H1 (cell line): ENCODE results near the gene PPP1R18. TPM values are rescaled to one million over a fixed set of nuclear protein-coding genes. Genes with fewer than 3 reads are reported as not detected.

Source experiments
- CTCF ChIA-PET: fragments of 300-600 bp; sonication (Branson Sonifier 250); formaldehyde crosslinking; loops from one replicate; lab custom pipeline; 2021; ENCODE audit not compliant: partially characterized antibody; lab: Charles Lee
- POLR2A ChIA-PET: fragments of 300-600 bp; sonication (Branson Sonifier 250); formaldehyde crosslinking; loops from one replicate; lab custom pipeline; 2021; ENCODE audit warnings: inconsistent platforms; ENCODE audit not compliant: partially characterized antibody; lab: Charles Lee
- DNase-seq, 2 experiments: peaks; one replicate each; pipeline versions ENCODE4 v3.0.0 to v3.0.0-alpha.2; 2010 to 2022; ENCODE audit warnings: low spot score in 2 of 2, low read depth in 1 of 2, mixed read lengths in 1 of 2
- FAIRE-seq: peaks from 2 replicates; lab custom pipeline; 2011; peaks lifted over from hg19 to GRCh38; lab: Jason Lieb, UNC
- H2AFZ ChIP-seq: 2 replicates; pipeline ENCODE4 v1.8.1; 2012; ENCODE audit warnings: low read length, inconsistent platforms
- H2AK5ac ChIP-seq: 2 replicates; pipeline ENCODE4 v1.6.1; 2013; ENCODE audit warnings: low read depth, low read length
- H2BK120ac ChIP-seq: replicated peaks from 2 replicates; pipeline ENCODE3; 2013; ENCODE audit warnings: low read depth, low read length, inconsistent platforms
- H2BK12ac ChIP-seq: 2 replicates; pipeline ENCODE4 v1.6.1; 2013; ENCODE audit warnings: low read depth, low read length
- H2BK15ac ChIP-seq: 2 replicates; pipeline ENCODE4 v1.6.1; 2013; ENCODE audit warnings: low read length
- H2BK20ac ChIP-seq: 2 replicates; pipeline ENCODE4 v1.6.1; 2013; ENCODE audit warnings: low read length
- H2BK5ac ChIP-seq: 2 replicates; pipeline ENCODE4 v1.6.1; 2013; ENCODE audit warnings: low read depth, low read length
- H3K14ac ChIP-seq: 2 replicates; pipeline ENCODE4 v1.6.1; 2013; ENCODE audit warnings: inconsistent platforms; ENCODE audit not compliant: insufficient read length
- H3K18ac ChIP-seq: 2 replicates; pipeline ENCODE4 v1.6.1; 2013; ENCODE audit warnings: low read length; ENCODE audit errors: extremely low read depth
- H3K23ac ChIP-seq: 2 replicates; pipeline ENCODE4 v1.6.1; 2013; ENCODE audit warnings: inconsistent platforms; ENCODE audit not compliant: insufficient read length
- H3K23me2 ChIP-seq: 2 replicates; pipeline ENCODE4 v1.6.1; 2013; ENCODE audit warnings: low read depth, low read length
- H3K27ac ChIP-seq: 2 replicates; pipeline ENCODE4 v1.6.1; 2011; ENCODE audit warnings: low read depth, low read length, inconsistent platforms
- H3K27me3 ChIP-seq, 4 experiments: replicated peaks in 1 of 4; 1 replicate in 1 of 4; 2 replicates in 3 of 4; pipeline versions ENCODE4 v1.6.1 to v1.8.1; 2011 to 2013; ENCODE audit warnings: low read length in 3 of 4, mild to moderate bottlenecking in 3 of 4, inconsistent platforms in 2 of 4, mixed read lengths in 2 of 4, moderate library complexity in 1 of 4; ENCODE audit not compliant: control insufficient read depth in 3 of 4, insufficient read depth in 3 of 4; ENCODE audit errors: extremely low read depth in 1 of 4
- H3K36me3 ChIP-seq, 4 experiments: 2 replicates each; pipeline versions ENCODE4 v1.6.1 to v1.8.1; 2011 to 2013; ENCODE audit warnings: mild to moderate bottlenecking in 4 of 4, low read length in 3 of 4, moderate library complexity in 2 of 4, control low read depth in 1 of 4, inconsistent platforms in 1 of 4; ENCODE audit not compliant: insufficient read depth in 4 of 4, control insufficient read depth in 2 of 4
- H3K4ac ChIP-seq: replicated peaks from 2 replicates; pipeline ENCODE3; 2013; ENCODE audit warnings: low read length, low read depth, mixed read lengths, inconsistent platforms; ENCODE audit not compliant: insufficient read length
- H3K4me1 ChIP-seq, 4 experiments: replicated peaks in 1 of 4; 1 replicate in 1 of 4; 2 replicates in 3 of 4; pipeline versions ENCODE4 v1.6.1 to v1.8.1; 2011 to 2013; ENCODE audit warnings: low read length in 3 of 4, inconsistent platforms in 2 of 4, mixed read lengths in 1 of 4; ENCODE audit not compliant: insufficient read depth in 4 of 4, control insufficient read depth in 3 of 4
- H3K4me2 ChIP-seq, 2 experiments: 2 replicates each; pipeline versions ENCODE4 v1.6.1 to v1.8.1; 2011 to 2013; ENCODE audit warnings: low read depth in 2 of 2, low read length in 2 of 2, control low read depth in 1 of 2, inconsistent platforms in 1 of 2, mild to moderate bottlenecking in 1 of 2; ENCODE audit not compliant: insufficient read depth in 1 of 2
- H3K4me3 ChIP-seq, 4 experiments: fragments of 200-600, 300-600 bp in 1 of 4; sonication (generic), shearing (Covaris generic), sonication (Bioruptor Twin) in 1 of 4; 2 replicates each; pipeline versions ENCODE4 v1.5.1 to v1.8.1; 2011 to 2016; ENCODE audit warnings: low read length in 4 of 4, low read depth in 3 of 4, control low read depth in 2 of 4, inconsistent platforms in 2 of 4, mild to moderate bottlenecking in 2 of 4, mixed read lengths in 1 of 4, moderate library complexity in 1 of 4; ENCODE audit not compliant: insufficient read depth in 2 of 4; ENCODE audit errors: extremely low read depth in 1 of 4
- H3K56ac ChIP-seq: replicated peaks from 2 replicates; pipeline ENCODE3; 2013; ENCODE audit warnings: low read depth, mild to moderate bottlenecking, mixed read lengths, low read length, inconsistent platforms; ENCODE audit not compliant: insufficient read length
- H3K79me1 ChIP-seq: 2 replicates; pipeline ENCODE4 v1.6.1; 2013; ENCODE audit warnings: low read depth, low read length, control low read depth
- H3K79me2 ChIP-seq, 2 experiments: 2 replicates each; pipeline versions ENCODE4 v1.6.1 to v1.8.1; 2012 to 2013; ENCODE audit warnings: low read length in 2 of 2, mild to moderate bottlenecking in 2 of 2, inconsistent platforms in 1 of 2; ENCODE audit not compliant: insufficient read depth in 2 of 2, control insufficient read depth in 1 of 2
- H3K9ac ChIP-seq, 4 experiments: replicated peaks in 1 of 4; 1 replicate in 1 of 4; 2 replicates in 3 of 4; pipeline versions ENCODE4 v1.6.1 to v1.8.1; 2011 to 2013; ENCODE audit warnings: low read depth in 3 of 4, low read length in 3 of 4, control low read depth in 2 of 4, mild to moderate bottlenecking in 2 of 4, moderate library complexity in 2 of 4, inconsistent platforms in 1 of 4; ENCODE audit errors: extremely low read depth in 1 of 4
- H3K9me3 ChIP-seq, 2 experiments: 2 replicates each; pipeline versions ENCODE4 v1.6.1 to v1.8.1; 2012 to 2013; ENCODE audit warnings: mild to moderate bottlenecking in 2 of 2, moderate library complexity in 2 of 2, control low read depth in 1 of 2, inconsistent platforms in 1 of 2, low read depth in 1 of 2, low read length in 1 of 2, mixed read lengths in 1 of 2; ENCODE audit not compliant: insufficient read depth in 2 of 2
- H4K20me1 ChIP-seq, 2 experiments: replicated peaks in 1 of 2; 2 replicates each; pipeline versions ENCODE3 to v1.8.1; 2011 to 2013; ENCODE audit warnings: inconsistent platforms in 2 of 2, low read length in 2 of 2, mild to moderate bottlenecking in 1 of 2; ENCODE audit not compliant: insufficient read depth in 2 of 2, control insufficient read depth in 1 of 2
- H4K5ac ChIP-seq: 2 replicates; pipeline ENCODE4 v1.6.1; 2013; ENCODE audit warnings: low read length, low read depth, mixed read lengths, inconsistent platforms; ENCODE audit not compliant: insufficient read length
- H4K8ac ChIP-seq: 2 replicates; pipeline ENCODE4 v1.8.0; 2013; ENCODE audit warnings: mild to moderate bottlenecking, moderate library complexity, low read length, inconsistent platforms; ENCODE audit not compliant: insufficient read depth; ENCODE audit errors: extremely low read depth
- H4K91ac ChIP-seq: replicated peaks from 2 replicates; pipeline ENCODE3; 2013; ENCODE audit warnings: low read length, mixed read lengths, inconsistent platforms; ENCODE audit not compliant: insufficient read length
- ASH2L ChIP-seq: fragments of 200-600, 300-600 bp; sonication (generic); IDR thresholded peaks from one replicate; pipeline ENCODE4 v1.7.1; 2017; ENCODE audit warnings: low read length
- CHD1 ChIP-seq: IDR thresholded peaks from 2 replicates; pipeline ENCODE4 v1.6.1; 2012; ENCODE audit warnings: low read depth, low read length, improper control_type of control experiment
- JUN ChIP-seq: IDR thresholded peaks from 2 replicates; pipeline ENCODE4 v1.6.1; 2011; ENCODE audit warnings: low read depth, mild to moderate bottlenecking, improper control_type of control experiment, low read length
- KDM1A ChIP-seq: fragments of 200-600, 300-600 bp; sonication (generic); IDR thresholded peaks from 2 replicates; pipeline ENCODE4 v1.7.1; 2016; ENCODE audit warnings: mild to moderate bottlenecking, low read length, borderline replicate concordance
- WGBS, 2 experiments: shearing (Covaris generic) in 1 of 2; methylation state at CpG; one replicate each; pipeline versions ENCODE4 v1.1.6 to v1.1.7; 2013 to 2015; ENCODE audit warnings: low lambda C conversion rate in 2 of 2, mixed read lengths in 2 of 2, inconsistent platforms in 1 of 2, low coverage in 1 of 2, missing lambda C conversion rate in 1 of 2; ENCODE audit not compliant: insufficient replicate concordance in 2 of 2, insufficient coverage in 1 of 2, insufficient read length in 1 of 2; ENCODE audit errors: extremely low coverage in 1 of 2, missing lambda C conversion rate in 1 of 2; 5-methylcytosine and 5-hydroxymethylcytosine counted together
- long read RNA-seq, 2 experiments: library from RNA in 1 of 2; library from capped mRNA in 1 of 2; stranded (forward); transcript quantifications; one replicate each; pipeline ENCODE4 v2.0.0, GENCODE V29; 2021; ENCODE audit warnings: inconsistent platforms in 1 of 2
- polyA minus RNA-seq, 3 experiments: library from RNA; depleted of rRNA, polyadenylated mRNA; stranded (reverse); fragments of >200 nt; gene quantifications; 1 replicate in 2 of 3; 2 replicates in 1 of 3; pipeline ENCODE4 v1.2.3, GENCODE V29; 2011
- polyA plus RNA-seq, 7 experiments: library from polyadenylated mRNA; depleted of rRNA in 3 of 7; stranded (reverse) in 5 of 7; unstranded in 2 of 7; fragments of >200 nt in 5 of 7; fragments of 200-250 nt in 2 of 7; gene quantifications; 1 replicate in 5 of 7; 2 replicates in 1 of 7; 4 replicates in 1 of 7; pipeline versions ENCODE4 v1.2.1 to v1.2.3, GENCODE V29; 2011 to 2013; ENCODE audit warnings: missing spikeins in 2 of 7, mixed read lengths in 2 of 7
- total RNA-seq: library from RNA; stranded (reverse); fragmentation: NEBNext Ultra II Directional; extraction: Animal tissue kit (Norgen Biotek cat#: 25700); gene quantifications from 2 replicates; pipeline ENCODE4 v1.2.1, GENCODE V29; 2021

The PPP1R18 gene, protein sequence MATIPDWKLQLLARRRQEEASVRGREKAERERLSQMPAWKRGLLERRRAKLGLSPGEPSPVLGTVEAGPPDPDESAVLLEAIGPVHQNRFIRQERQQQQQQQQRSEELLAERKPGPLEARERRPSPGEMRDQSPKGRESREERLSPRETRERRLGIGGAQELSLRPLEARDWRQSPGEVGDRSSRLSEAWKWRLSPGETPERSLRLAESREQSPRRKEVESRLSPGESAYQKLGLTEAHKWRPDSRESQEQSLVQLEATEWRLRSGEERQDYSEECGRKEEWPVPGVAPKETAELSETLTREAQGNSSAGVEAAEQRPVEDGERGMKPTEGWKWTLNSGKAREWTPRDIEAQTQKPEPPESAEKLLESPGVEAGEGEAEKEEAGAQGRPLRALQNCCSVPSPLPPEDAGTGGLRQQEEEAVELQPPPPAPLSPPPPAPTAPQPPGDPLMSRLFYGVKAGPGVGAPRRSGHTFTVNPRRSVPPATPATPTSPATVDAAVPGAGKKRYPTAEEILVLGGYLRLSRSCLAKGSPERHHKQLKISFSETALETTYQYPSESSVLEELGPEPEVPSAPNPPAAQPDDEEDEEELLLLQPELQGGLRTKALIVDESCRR
- total RNA-seq (23.6 and 25.1 TPM in 2 replicates), polyA plus RNA-seq (2011; rRNA removed) (29.1 and 33.2 TPM in 2 replicates), polyA minus RNA-seq (2011; rRNA and poly(A)+ RNA removed) (19.7 and 22.4 TPM in 2 replicates)
- polyA plus RNA-seq (2011; cell fraction: cytosol; rRNA removed): 21.6 TPM
- polyA plus RNA-seq (2011; cell fraction: nucleus; rRNA removed): 38.2 TPM
- 22.3 to 25.4 TPM (median 25.0 TPM) in 4 replicates for polyA plus RNA-seq (2012, experiment 1 of 2)
- 33.6 TPM for polyA plus RNA-seq (2012, experiment 2 of 2)
- 31.3 TPM for polyA plus RNA-seq (2013, experiment 1 of 2)
- 28.9 TPM for polyA plus RNA-seq (2013, experiment 2 of 2)
- 15.6 TPM for polyA minus RNA-seq (2011; cell fraction: cytosol; rRNA and poly(A)+ RNA removed)
- 11.4 TPM for polyA minus RNA-seq (2011; cell fraction: nucleus; rRNA and poly(A)+ RNA removed)
- long read RNA-seq, experiment 1, transcript PPP1R18-206 (3 exons, 1,448 nt): major isoform, 12 of 24 reads
- long read RNA-seq, experiment 1, partial matches to known transcripts: 7 of 24 reads
- long read RNA-seq, experiment 1, other reads (novel, unspliced or antisense): 5 of 24 reads
- long read RNA-seq, experiment 2, partial matches to known transcripts: 2 of 3 reads
- long read RNA-seq, experiment 2, other reads (novel, unspliced or antisense): 0 of 3 reads

DNA sequence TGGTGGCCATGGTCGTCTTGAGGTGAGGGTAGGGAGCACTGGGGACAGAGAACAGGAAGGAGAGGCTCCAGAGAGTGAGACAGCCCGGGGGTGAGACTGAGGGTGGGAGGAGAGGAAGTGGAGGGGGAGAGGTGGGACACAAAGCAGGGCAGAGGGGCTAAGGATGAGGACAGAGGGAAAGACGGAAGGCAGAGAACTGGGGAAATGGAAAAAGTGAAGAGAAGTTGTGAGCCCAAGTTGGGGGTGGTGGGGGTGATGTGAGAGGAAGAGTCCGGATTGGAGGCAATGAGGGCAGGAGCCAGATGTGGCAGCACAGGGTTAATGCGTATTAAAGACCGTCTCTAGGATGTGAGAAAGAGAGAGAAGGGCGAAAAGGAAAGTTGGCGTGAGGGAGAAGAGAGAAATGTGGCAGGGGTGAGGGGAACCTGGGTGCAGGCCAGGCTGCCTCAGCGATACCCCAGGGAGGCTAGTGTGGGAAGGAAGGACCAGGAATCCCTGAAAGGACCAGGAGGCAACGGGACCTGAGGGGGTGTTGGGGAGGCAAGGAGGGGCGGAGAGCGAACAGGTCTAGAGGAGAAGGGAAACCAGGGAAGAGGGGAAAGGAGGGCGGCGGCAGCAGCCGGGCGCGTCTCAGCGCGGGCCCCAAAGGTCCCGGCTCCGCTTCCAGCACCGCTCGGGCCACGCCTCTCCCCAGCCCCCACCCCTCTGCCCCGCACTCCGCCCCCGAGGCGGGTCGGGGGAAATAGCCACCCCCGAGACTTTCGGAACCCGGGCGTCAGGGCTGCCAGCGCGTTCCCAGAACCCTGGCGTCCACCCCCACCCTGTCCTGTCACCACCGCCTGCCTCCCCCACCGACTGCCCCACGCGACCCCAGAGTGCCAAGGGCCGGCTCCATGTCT is at the start of gene PPP1R18:
PPP1R18 (minus strand) TSS at position 637 of the 899 bp plus-strand sequence; CDS start at position 10, 627 bp downstream.
- Histone ChIP-seq H3K14ac (no peak within 1 kb of the TSS), H3K36me3 (no peaks in the 10 kb centered on the region; a peak in 1 of 8 replicates), H3K56ac (peak within 1 kb of the TSS; percentile 79), H3K4ac (peak within 1 kb of the TSS; percentile 75), H2BK5ac (peak within 1 kb of the TSS; percentile 78; the same call in 1 of the 2 replicates), H2BK12ac (0 out of 2 replicates have a peak within 1 kb of the TSS, but pooled peaks have one; percentile 90), H2AK5ac (no peak within 1 kb of the TSS; the same call in 1 of the 2 replicates), H3K79me2 (peaks cover 0 to 18% of the 10 kb centered on the region in 2 experiments; a peak in 3 of 4 replicates), H2BK120ac (no peak within 1 kb of the TSS), H3K9me3 (no peaks in the 10 kb centered on the region), H3K4me1 (peaks cover 7 to 49% (median 31%) of the 10 kb centered on the region in 4 experiments), H3K23ac (no peak within 1 kb of the TSS), H3K79me1 (peaks cover 4% of the 10 kb centered on the region; the same call in 1 of the 2 replicates), H3K9ac (peak within 1 kb of the TSS; percentile 39 to 59 (median 50)), H3K27ac (peak within 1 kb of the TSS; percentile 35; the same call in 1 of the 2 replicates), H3K27me3 (no peaks in the 10 kb centered on the region), H2BK15ac (peak within 1 kb of the TSS; percentile 46; the same call in 1 of the 2 replicates), H4K5ac (peak within 1 kb of the TSS; percentile 75), H2BK20ac (0 out of 2 replicates have a peak within 1 kb of the TSS, but pooled peaks have one; percentile 72), H3K18ac (peak within 1 kb of the TSS; percentile 93), H4K8ac (peak within 1 kb of the TSS; percentile 37), H3K4me3 (peak within 1 kb of the TSS; percentile 49 to 97 (median 80)), H4K20me1 (peaks cover 3 to 5% of the 10 kb centered on the region in 2 experiments), H3K23me2 (peaks cover 15% of the 10 kb centered on the region), H3K4me2 (peak within 1 kb of the TSS; percentile 96 to 98), H2AFZ (no peak within 1 kb of the TSS), H4K91ac (peak within 1 kb of the TSS; percentile 85)
- 7% methylated on average over 16 of the region's 41 CpGs; no CpG with 5 or more reads in 1 of the 2 experiments for WGBS, 2 experiments
- DNase-seq (no peak), FAIRE-seq (no peak)
- ChIA-PET POLR2A (interaction anchor here (0.6 to 18.7 kb wide), 6 partner anchors 8 to 38 kb away, joined by 3 to 388 read pairs (median 4); partner anchors contain the start of genes MDC1 and TUBB), CTCF (interaction anchor here (1.2 to 11.0 kb wide), 7 partner anchors 10 to 89 kb away, joined by 3 to 147 read pairs (median 10); partner anchors contain the start of gene DHX16)
- TF ChIP-seq ASH2L: no peak
- TF ChIP-seq CHD1: no peak
- no peak for TF ChIP-seq KDM1A
- no peak for TF ChIP-seq JUN
